RPMI8226 (cell line): Measurements from ENCODE around the gene PIGS.
"Not testable (repeated sequence)": the region's sequence is repeated elsewhere in the genome, so short reads cannot be mapped to it uniquely, and the experiment has no call there.

ENCODE experiments used
- DNase-seq: peaks from one replicate; pipeline ENCODE4 v3.0.0-alpha.2; 2015

The PIGS gene

GRCh38 chr17:28528327-28529012, 42.9 kb downstream of the PIGS start:
- no peak for DNase-seq

DNA sequence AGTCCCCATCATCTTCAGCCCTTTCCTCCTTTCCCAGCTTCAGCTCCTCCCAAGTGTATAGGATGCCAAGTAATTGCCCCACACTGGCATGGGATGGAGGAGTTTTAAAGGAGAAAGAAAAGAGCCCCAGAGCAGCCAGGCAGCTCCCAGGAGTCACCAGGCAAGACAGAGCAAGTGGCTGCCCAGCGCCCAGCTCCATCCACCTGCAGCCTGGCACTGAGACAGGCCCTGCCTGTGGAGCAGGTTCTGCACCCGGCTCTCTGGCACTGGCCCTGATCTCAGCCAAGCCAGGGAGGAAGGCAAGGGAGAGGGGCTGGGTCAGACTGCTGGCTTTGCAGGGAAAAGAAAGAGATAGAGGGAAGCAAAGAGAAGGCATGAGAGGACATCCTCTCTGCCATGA, 43.5 kb downstream of the PIGS start:
- DNase-seq: no peak

GRCh38 chr17:28527181-28527681, 44.1 kb downstream of the PIGS start:
- no peak for DNase-seq

DNA sequence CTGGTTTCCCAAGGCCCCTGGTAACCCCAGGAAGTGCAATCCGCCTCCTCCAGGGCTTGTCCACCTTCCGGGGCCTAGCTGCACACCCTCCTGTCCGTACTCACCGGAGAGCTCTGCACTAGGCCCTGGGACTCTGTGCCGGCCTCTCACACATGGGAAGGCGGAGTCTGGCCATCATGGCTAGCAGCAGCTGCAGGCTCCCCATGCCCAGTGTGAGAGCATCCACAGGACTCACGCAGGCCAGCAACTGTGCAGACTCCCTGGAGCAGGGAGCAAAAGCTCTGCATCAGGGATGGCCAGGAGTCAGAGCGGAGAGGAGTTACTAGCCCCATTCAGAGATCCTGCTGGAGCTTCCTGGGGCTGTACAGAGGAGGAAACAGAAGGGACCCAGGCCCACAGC, 44.9 kb downstream of the PIGS start:
- DNase-seq: no peak

DNA sequence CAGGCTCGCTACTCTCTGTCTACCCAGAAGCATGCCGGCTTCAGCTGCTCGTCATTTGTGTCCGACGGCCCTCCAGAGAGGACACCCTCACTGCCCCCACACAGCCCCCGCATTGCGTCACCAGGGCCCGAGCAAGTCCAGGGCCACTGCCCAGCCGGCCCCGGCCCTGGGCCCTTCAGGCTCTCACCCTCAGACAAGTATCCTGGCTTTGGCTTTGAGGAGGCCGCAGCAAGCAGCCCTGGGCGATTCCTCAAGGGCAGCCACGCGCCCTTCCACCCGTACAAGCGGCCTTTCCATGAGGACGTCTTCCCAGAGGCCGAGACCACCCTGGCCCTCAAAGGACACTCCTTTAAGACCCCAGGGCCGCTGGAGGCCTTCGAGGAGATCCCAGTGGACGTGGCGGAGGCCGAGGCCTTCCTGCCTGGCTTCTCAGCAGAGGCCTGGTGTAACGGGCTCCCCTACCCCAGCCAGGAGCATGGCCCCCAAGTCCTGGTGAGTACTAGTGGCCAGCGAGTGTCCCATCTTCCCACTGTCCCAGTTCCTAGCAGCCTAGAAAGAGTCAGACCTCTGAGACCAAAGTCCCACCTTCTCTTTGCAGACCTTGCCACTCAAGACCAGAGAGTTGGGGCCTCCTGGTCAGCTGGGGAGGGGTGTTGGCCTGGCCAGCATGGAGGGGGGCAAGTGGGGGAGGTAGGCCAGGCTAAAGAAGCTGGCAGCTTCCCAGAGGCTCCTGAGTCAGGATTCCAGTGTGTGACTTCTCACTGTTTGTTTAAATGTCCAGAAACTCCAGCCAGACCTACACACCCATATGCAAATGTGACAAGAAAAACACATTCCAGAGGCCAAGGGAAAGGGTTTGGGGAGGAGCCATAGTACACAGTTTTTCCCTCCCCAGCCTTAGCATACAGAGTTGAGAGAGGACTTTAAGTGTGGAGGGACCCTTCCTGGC, 46.6 kb downstream of the PIGS start:
- no peak for DNase-seq

- DNase-seq: no peak
Measured at GRCh38 chr17:28523876-28524275, 47.4 kb downstream of the PIGS start.

GRCh38 chr17:28523186-28523585, 48.1 kb downstream of the PIGS start:
- no peak for DNase-seq

GRCh38 chr17:28522281-28522680, 49.0 kb downstream of the PIGS start:
- not testable (repeated sequence) for DNase-seq

DNA sequence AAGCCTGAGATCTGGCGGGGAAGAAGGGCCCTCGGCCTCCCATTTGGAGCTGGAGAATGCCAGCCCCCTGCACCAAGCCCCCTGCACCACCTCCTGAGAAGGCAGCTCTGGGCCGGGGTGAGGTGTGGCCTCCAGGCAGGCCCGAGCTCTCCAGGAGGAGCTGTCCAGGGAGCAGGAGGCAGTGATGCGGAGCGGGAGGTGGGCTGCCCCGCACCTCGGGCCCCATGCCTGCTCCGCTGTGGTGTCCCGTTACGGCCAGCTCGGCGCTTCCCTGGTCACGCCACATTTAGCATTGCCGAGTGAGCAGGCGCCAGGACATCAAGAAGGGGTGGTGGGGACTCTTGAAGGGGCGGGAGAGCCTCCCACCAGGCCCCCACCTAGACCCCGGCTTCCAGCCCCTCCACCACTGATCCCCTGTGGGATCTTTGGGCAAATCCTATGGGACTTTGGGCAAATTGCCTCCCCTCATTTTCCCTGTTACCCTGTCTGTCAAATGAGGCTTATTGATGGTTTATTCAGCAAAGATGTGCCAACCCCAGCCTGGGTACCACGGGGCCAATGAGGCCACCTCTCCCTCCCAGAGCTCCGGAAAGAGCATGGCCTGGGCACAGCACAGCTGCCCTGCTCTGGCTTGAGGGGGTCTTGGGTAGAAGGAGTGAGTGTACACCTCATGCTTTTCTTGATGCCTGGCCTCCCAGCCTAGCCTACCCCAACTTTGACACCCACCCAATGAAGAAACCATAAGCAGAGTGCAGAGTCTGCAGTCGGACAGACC, 49.8 kb downstream of the PIGS start:
- DNase-seq: no peak

DNA sequence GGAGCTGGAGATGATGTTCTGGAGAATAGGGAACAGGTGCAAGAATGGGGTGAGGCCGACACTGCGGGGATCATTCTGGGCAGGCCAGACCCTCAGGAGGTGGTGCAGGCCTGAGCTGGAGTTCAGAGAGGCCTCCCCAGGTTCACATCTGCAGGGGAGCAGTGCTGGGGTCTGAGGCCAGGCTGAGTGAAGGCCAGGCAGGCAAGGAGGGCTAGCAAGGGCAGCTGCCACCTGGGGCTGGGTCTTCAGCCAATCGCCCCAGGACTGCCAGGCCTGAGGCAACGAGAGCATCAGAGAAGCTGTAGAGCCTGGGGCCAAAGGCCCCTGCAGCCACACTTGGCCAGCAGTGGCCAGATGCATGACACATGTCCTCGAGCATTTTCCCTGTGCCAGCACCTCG, 50.6 kb downstream of the PIGS start:
- no peak for DNase-seq

- DNase-seq: no peak
Measured at GRCh38 chr17:28519236-28519635, 52.1 kb downstream of the PIGS start.

DNA sequence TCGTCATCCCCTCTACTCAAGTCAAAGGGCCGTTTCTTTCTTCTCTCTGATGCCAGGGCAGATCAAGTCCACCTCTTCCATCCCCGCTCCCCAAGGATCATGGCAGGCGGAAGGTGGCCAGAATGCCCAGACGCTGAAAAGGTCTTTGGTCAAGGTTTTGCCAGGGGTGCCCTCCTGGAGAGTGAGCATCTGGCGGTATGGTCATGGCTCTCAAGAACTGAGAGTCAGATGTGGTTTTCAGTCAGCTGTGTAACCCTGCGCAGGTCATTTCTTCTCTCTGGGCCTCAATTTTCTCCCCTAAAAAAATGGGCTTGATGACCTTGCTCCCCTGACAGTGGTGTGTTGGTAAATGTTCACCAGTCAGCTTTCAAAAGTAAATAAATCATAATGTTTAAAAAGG, 52.7 kb downstream of the PIGS start:
- DNase-seq: no peak

DNA sequence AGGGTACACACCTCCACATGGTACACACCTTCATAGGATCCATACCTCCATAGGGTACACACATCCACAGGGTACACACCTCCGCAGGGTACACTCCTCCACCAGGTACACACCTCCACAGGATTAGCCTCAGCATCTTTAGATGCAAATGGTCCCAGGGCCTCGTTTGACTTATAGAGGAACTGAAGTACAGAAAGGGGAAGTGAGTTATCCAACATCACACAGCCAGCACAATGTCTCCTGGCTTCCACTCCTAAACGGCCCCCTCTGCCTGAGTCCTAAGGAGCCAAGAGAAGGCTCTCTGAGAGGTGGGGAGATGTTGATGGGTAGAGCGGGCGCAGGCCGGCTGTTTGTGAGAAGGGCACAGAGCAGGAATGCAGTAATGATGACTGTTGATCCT, 53.2 kb downstream of the PIGS start:
- no peak for DNase-seq

DNA sequence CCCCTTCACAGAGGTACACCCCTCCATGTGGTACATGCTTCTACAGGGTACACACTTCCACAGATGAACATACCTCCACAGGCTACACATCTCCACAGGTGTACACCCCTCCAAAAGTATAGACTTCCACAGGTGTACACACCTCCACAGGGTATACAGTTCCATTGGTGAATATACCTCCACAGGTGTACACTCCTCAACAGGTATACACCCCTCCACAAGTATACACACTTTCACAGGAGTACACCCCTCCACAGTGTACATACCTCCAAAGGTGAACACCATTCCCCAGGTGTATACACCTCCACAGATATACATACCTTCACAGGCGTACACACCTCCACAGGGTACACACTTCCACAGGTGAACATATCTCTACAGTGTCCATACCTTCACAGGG, 55.8 kb downstream of the PIGS start:
- DNase-seq: no peak

DNA sequence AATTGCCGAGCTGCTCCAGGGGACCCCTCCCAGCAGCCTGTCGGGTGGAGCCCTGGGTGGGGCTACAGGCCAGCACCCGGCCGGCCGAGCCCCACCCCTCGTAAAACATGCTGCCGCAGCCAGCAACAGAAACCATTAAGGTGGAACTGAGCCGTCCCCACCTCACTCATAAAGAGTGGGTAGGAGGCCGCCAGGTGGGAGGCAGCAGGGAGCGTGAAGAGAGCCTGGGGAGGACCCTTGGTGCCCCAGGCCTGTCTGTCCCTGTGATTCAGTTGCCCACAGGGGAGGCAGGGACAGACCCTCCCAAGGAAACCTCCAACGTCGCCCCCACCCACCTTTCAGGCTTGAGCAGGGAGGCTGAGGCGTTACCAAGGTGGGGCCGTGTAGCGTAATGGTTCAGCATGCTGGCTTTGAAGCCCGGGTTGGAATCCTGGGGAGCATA, 56.7 kb downstream of the PIGS start:
- DNase-seq: no peak

DNA sequence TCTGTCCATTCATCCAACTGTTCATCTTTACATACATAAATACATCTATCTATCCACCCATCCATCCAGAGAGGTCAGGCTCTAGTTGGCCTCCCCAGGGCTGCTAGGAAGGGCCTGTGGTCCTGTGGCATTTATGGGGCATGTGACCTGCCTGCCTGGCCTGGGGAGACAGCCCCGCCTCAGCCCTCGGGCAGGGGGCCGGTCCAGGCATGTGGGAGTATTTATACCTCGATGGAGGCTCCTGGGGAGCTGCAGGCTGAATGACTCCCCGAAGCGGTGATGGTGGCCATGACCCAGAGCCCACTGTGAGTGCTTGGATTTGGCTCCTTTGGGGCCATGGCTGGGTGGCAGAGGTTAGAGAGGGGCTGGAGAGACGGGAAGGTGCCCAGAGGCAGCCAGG, 57.8 kb downstream of the PIGS start:
- DNase-seq: no peak

DNA sequence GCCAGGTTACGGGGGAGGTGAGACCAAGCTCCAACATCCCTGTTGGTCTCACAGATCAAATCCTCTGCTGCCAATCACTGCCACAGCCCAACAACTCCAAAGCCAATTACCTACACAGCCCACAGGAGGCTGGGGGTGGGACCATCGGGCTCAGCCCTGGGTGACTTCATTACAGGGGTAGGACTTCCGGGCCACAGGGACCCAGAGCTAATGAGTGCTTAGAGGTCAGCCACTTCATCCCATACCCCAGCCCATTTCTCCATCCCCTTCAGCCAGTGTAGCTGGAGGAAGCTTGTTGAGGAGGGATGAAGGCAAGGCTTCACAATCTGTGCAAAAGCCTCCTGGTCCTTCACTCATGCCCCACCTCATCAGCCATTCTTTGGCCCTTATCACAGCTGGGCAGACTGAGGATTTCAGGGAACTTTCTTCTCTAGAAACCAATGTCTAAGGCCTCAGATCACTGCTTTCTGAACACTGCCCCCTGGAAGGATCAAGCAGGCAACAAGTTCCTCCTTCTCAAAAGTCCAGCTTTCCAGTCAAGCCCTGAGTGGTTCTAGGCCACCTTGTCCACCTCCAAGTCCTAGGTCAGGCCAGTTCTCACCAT, 59.4 kb downstream of the PIGS start:
- DNase-seq: no peak

DNA sequence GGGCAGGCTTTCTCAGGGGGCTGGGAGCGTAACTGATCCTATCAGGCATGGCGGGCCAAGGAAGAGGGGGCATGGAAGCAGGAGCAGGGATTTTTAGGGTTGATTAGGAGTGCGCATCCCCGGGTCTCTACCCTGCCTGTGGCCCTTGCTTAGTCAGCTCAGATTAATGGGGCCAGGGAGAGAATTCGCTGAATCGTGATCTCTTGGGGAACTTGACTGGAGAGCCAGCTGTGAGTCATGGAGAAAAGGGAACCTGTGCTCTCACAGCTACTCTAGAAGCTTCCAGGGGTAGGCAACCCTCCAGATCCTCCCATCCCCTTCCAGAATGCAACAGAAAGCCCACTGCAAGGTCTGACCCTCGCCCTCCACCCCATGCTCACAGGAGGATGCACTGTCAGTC, 61.5 kb downstream of the PIGS start:
- DNase-seq: peak; percentile 42

DNA sequence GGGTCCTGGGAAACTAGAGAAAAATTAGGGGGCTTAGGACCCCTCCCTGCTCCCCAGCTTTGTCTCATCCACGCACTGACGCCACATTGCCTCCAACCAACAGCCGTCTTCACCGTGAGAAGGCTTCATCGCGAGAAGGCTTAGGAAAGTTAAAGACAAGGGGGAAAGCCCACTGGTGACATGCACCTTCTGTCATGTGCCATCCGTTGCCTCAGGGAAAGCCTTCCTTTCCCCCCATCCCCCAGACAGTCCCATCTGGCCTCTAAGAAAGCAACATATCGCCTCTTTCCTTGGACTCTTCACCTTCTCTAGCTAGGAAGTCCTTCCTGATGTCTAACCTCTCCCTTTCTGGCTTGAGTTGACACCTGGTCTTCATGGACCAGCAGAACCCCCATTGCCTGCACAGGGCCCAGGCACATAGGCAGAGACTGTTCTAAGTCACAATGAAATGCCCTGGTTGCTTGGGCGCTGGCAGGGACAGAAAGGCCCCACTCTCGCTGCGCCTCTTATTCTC, 63.1 kb downstream of the PIGS start:
- DNase-seq: no peak

DNA sequence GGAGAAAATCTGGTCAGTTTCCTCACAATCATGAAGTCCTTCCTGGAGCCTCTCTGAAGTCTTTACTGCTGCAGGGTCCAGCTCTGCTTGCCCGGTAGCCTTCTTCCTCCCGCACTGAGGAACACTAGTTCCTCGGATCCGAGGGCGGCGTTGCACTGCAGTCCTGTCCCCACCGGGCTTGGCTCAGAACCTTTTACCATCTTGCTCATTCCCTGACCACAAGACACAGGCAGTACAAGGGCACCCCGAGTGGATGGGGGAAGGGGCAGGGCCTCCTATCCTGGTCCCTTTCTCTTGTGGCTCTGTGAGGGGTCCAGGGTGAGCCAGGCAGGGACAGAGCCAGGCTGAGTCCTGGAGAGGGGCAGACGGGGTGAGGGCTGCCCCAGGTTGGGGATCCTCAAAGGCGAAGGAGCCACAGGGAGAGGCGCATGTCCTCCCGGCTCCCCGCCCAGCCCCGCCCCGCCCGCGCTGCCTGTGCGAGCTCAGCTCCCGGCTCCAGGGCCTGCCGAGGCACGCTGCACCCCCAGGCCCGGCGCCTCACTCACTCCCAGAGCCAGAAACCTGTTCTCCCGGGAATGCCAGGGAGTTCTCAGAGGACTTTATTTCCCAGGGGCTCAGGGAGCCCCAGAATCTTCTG, 63.6 kb downstream of the PIGS start:
- DNase-seq: no peak

DNA sequence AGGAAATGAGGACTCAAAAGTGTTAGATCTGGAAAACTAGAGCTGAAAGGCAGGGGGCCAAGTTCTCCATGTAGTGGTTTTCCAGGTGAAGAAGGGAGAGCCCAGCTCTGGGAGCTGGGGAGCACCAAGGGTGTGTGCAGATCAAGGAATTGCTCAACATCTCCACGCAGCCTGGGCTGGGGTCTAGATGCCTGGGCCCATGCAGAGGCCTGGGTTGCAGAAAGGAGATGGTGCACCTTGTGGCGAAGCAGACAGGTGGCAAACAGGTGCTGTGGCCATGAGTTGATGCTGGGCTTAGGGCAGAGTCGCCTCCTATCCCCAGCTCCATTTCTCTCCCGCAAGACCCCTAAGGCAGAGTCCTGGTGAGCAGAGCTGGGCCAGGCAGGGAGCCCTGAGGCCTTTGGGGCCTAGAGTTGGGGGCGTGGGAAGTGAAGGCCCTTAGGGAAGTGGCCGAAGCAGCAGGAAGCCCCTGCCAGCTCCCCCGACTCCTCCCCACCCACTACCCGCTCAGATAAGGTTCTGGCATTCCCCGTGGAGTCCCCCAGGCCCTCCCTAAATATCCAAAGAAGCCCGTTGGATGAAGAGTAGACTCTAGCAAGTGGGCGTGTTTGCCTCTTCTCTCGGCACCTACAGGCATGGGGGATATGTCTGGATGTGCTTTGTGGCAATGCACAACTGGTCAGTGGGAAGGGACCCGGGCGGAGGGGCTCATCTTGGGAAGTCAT, 64.4 kb downstream of the PIGS start:
- no peak for DNase-seq
